HG03135 (cell line): ENCODE measurements around the gene DDO.

Experiments
- ATAC-seq: cut with Tn5 transposase; IDR thresholded peaks from one replicate; pipeline ENCODE4 v1.9.1; 2021; ENCODE audit warnings: mild to moderate bottlenecking, moderate library complexity; ENCODE audit not compliant: unreplicated experiment

DDO gene

GRCh38 chr6:110348961-110349690 is 66.2 kb downstream of the DDO start:
- ATAC-seq: no peak

DNA sequence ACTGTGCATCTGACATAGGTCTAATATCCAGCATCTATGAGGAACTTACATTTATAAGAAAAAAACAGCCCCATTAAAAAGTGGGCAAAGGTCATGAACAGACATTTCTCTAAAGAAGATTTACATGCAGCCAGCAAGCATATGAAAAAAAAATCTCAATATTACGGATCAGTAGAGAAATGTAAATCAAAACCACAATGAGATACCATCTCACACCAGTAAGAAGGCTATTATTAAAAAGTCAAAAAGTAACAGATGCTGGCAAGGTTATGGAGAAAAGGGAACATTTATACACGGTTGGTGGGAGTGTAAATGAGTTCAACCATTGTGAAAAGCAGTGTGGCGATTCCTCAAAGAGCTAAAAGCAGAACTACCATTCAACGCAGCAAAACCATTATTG is 70.3 kb downstream of the DDO start:
- ATAC-seq: no peak

GRCh38 chr6:110342759-110343158 is 72.6 kb downstream of the DDO start:
- ATAC-seq: no peak
